GM18519 (cell line): ENCODE results near the gene PKDCC.

Source experiments
- ATAC-seq: cut with Tn5 transposase; IDR thresholded peaks from one replicate; pipeline ENCODE4 v1.9.1; 2021; ENCODE audit warnings: mild to moderate bottlenecking, moderate library complexity; ENCODE audit not compliant: unreplicated experiment, low FRiP score

Gene PKDCC

GRCh38 chr2:42048299-42049220, 739 bp downstream of the PKDCC start:
- no peak for ATAC-seq

- ATAC-seq, result no peak
These were observed 1.6 kb downstream of the PKDCC start for GRCh38 chr2:42049221-42050009.

GRCh38 chr2:42050010-42050702, 2.3 kb downstream of the PKDCC start:
- ATAC-seq, result no peak

- no peak for ATAC-seq
These were observed 3.1 kb downstream of the PKDCC start for GRCh38 chr2:42050703-42051542.

GRCh38 chr2:42051543-42052235, 3.9 kb downstream of the PKDCC start:
- ATAC-seq, result no peak

- ATAC-seq, result no peak
These were observed 5.1 kb downstream of the PKDCC start for GRCh38 chr2:42052702-42053481.

GRCh38 chr2:42053482-42053790, 5.6 kb downstream of the PKDCC start:
- ATAC-seq, result no peak

- no peak for ATAC-seq
These were observed 6.2 kb downstream of the PKDCC start for GRCh38 chr2:42053791-42054701.

- no peak for ATAC-seq
These were observed 7.1 kb downstream of the PKDCC start for GRCh38 chr2:42054714-42055430.

GRCh38 chr2:42055573-42056514, 8.0 kb downstream of the PKDCC start:
- ATAC-seq, result no peak

- no peak for ATAC-seq
These were observed 9.5 kb downstream of the PKDCC start for GRCh38 chr2:42057159-42057901.

- no peak for ATAC-seq
These were observed 10.2 kb downstream of the PKDCC start for GRCh38 chr2:42057902-42058450.

GRCh38 chr2:42059261-42059898, 11.6 kb downstream of the PKDCC start:
- ATAC-seq, result no peak

- no peak for ATAC-seq
These were observed 12.2 kb downstream of the PKDCC start for GRCh38 chr2:42060028-42060427.
